ENCODE results near the gene FBXL15.
"Not testable (repeated sequence)": the region's sequence is repeated elsewhere in the genome, so short reads cannot be mapped to it uniquely, and the experiment has no call there.

The FBXL15 gene

DNA sequence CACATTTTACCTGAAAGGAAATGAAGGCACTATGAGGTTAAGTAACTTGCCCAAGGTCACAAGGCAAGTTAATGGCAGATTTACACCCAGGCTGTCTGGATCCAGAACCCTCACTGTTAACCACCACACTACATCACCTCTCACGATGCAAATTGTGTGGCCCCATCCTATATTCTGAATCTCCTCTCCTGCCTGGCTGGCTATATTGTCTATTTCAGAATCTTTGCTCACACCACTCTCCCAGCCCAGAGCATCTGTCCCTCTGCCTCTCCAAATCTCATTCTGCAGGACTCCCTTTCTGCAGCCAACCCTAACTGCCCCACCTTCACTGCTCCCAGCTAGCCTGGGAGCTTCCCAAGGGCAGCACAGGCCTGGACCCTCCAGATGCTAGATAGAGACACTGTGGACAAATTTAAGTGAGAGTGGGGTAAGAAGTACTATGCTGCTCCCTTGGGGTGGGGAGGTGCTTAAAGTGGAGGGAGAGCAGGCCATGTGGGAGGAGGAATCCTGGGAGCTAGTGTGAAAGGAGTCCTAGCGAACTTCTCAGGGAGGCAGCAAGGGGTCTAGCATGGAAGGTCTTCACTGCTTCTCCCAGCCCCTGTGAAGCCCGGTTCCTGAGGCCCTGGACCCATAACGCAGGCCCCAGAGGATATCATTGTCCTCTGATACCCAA lies 11.0 kb downstream of the FBXL15 start:
- peak; percentile 55 for DNase-seq (ENCODE audit: low spot score)

DNA sequence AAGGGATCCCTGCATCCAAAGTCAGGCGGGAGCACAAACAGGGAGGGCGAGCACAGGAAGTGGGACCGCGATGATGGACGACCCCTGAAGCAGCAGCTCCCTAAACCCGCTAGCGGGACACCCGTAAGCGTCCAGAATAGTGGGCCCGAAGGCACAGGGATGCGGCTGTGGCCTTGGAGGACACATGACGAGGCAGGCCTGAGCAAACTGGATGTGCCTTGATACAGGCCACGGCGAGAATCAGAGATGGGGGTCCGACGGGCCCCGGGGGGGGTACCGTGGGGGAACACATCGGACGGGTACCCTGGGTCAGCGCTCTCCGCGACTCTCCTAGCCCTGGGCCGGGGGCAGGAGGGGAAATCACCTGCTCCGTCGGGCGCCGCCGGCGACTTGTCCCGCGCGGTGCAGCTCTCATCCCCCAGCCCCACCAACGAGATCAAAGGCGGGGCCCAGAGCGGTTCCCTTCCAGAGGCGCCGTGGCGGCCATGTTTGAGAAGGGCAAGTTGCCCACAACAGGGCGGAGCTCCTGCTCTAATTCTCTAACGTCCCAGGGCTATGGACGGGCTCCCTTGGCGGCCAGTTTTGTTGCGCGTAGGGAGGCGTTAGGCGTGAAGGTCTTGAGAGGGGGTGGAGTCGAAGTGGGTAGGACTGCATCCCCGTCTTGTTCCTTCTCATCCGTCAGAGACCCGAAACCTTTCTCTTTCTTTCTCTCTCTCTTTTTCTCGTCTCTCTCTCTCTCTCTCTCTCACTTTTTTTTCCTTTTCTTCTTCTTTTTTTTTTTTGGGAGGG lies 11.7 kb downstream of the FBXL15 start, which contains the start of gene CUEDC2:
CUEDC2 (minus strand) TSS at position 413 of the 789 bp plus-strand sequence. CDS start 7,386 bp downstream, outside the sequence.
- DNase-seq (ENCODE audit: low spot score), result peak; percentile 96

DNA sequence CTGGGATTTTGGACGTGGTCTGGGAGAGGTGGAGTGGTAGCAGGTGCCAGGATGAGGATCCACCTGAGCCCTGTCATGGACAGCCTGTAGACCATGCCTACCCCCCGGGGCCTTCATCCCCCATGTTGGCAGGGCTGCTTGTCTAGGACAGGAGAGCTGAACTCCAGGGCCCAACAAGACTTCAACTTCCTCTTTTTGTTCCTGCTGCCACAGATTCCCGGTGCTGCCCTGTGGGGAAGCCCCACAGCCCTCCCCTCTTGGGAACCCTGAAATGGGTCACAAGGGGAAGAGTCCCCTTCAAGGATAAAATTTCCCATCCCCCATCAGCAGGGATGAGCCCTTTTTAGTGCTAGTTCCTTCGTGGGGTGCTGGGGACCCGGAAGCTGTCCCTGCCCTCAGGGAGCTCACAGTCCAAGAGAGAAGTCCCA lies 13.0 kb downstream of the FBXL15 start:
- no peak for DNase-seq (ENCODE audit: low spot score)

DNA sequence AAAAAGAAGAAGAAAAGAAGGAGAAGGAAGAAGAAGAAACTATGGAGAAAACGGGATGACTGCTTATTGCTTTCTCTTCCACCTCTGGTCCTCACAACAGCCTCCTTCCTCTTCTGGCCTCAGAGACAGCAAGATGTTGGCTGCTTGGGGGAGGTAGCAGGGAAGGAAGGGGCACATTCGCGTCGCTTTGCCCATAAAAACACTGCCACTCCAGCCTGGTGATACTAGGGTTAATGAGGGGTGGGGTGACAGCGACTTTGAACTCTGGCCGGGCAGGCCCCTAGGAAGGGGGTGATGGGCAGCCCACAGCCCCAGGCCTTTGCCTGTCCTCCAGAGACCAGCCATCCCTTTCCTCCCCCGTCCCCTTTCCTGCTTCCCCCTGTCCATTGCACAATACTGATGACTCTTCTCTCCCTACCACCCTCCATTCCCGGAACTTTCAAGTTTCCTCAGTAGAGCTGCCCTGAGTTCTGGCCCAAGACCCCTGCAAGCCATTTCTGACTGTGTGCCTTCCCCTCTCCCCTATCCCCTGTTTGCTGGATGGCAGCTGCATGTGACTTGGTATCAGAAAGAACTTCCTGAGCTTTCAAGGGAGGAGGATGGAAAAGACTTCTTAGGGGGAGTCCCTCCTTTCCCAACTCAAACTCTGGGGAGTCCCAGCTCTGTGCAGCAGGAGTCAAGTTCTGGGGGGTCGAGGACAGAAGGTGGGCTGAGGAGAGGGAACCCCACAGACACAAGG lies 13.9 kb downstream of the FBXL15 start:
- DNase-seq (ENCODE audit: low spot score), result peak; percentile 62

DNA sequence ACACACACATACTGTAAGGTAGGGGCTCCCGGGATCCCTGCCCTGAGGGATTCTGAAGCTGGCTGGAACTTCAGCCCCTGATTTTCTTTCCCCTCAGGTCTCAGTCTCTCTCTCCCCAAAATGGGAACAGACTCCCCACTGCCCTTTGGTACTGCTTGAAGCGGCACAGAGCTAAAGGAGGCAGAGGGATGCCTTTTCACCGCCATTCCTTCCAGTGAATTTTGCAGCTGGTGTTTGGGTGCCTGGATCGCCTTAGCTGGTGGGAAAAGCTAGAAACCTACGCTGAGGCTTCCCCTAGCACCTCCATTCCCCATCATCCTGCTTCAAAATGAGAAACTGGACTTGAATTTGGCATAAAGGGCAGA lies 14.5 kb downstream of the FBXL15 start:
- no peak for DNase-seq (ENCODE audit: low spot score)

DNA sequence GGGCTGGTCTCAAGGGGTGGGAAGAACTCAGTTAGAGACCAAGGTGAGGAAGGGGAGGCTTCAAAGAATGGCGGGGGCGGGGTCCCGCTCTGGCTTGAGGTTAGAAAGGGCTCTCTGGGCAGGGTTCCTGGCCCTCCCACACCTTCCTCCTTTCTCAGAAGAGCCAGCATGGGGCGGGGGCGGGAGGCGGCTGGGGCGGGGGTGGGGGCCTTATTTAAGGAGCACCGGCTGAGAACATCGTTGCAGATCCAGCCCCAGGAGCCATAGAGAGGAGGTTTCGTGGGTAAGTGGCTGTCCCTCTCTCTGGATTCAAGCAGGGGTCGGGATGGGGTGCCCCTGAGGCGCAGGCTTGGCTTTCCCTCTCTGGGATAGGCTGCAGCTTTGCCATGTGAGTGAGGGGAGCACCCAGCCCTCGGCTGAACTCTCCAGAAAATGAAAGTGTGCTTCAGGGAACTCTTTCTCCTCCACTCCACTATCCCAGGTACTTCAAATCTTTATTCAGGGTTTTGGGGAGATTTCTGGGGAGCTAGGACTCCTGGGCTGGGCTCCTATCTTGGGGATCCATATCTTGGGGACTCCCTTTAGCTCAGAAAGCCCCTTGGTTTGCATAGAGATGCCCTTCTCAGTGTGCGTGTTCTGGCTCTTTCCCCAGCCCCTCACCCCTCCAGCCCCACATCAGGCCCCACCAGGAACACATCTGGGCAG lies 15.0 kb downstream of the FBXL15 start:
- DNase-seq (ENCODE audit: low spot score), result no peak

DNA sequence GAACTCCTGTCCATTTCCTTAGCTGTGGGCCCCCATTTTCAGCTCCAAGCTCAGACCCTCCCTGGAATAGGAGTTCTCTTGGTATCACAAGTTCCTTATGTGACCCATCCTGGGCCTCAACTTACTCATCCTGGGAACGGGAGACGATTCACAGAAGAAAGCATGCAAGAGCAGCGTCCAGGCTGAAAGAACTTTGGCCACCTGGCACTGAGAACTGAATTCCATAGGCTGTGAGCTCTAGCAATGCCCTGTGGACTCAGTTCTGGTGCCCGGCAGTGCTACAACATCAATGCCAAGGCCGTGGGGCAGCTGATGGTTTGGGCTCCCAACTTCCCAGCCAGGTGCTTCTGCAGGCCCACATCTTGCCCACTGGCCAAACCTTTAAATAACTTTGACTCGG lies 15.7 kb downstream of the FBXL15 start:
- no peak for DNase-seq (ENCODE audit: low spot score)

DNA sequence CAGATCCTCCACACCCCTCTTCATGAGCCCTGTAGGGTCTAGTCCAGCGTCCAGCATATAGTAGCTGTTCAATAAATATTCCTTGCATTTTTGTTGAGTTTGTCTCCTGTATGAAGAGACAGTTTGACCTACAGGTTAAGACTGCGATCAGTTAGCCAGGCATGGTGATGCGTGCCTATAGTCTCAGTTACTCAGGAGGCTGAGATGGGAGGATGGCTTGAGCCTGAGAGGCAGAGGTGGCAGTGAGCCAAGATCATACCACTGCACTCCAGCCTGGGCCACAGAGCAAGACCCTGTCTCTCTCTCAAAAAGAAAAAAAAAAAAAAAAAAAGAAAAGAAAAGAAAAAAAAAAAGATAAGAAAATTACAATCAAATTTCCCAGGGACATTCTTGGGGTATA lies 16.9 kb downstream of the FBXL15 start:
- DNase-seq (ENCODE audit: low spot score), result no peak

DNA sequence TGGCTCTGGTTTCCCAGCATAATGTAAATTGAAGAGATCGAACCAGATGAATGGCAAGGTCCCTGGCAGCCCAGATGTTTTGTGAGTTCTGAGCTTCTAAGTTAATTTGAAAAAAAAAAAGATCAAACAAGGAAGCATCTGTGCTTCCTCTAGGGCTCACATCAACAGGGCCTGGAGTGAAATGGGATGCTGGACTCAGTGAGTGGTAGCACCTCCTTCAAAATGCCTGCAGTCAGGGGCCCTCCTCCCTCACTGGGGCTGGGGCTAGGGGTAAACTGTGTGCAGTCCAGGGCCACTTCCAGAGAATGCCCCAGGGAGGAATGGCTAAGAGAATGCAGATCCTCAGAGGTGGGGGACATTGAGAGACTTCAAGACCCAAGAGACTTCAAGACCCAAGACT lies 17.7 kb downstream of the FBXL15 start:
- DNase-seq (ENCODE audit: low spot score), result no peak

DNA sequence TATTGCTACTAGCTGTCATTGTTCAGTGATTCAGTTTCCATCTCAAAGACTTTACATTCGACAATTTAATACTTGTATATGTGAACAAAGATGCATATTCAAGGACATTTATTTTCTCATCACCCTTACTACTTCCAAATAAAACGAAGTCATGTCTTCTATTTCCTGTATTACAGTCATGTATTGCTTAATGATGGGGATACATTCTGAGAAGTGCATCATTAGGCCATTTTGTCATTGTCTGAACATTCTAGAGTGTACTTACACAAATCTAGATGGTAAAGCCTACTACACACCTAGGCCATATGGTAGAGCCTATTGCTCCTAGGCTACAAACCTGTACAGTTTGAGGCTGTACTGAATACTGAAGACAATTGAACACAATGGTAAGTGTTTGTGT lies 24.2 kb downstream of the FBXL15 start:
- DNase-seq (ENCODE audit: low spot score), result no peak

DNA sequence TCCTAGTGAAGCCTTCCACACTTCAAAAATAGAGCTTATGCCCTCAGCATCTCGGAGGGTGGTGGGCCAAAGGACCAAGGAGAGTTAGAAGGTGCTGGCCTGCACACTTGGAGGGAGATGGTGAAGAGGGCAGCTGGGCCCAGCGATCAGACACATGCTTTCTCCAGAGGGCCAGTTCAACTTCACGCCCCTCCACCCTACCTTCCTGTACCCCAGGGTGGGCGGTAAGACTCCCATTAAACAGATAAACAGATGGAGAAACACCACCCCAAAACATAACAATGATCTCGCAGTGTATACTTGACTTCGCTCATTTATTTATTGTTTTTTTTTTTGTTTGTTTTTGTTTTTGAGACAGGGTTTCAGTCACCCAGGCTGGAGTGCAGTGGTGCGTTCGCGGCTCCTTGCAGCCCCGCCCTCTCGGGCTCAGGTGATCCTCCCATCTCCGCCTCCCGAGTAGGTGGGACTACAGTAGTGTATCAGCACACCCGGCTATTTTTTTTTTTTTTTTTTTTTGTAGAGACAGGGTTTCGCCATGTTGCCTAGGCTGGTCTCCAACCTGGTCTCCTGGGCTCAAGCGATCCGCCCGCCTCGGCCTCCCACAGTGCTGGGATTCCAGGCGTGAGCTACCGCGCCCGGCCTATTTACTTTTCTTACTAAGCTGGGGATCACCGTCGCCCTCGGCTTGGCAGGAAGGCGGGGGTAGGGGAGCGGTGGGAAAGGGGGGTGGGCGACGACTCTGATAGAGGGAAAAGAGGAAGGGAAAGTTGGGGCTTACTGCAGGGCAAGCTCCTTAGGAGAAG lies 28.9 kb downstream of the FBXL15 start:
- DNase-seq (ENCODE audit: low spot score), result no peak

DNA sequence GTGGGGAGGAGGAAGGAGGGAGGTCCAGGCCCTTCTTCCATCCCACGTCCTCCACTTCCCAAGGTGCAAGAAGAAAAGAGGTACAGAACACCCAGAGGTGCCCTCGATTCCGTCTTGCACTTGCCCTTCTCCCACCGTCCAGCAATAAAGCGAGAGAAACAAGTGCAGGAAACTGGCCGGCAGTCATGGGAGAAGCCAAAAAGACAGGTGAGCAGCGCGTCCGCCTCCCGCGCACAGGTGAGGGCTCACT lies 29.4 kb downstream of the FBXL15 start:
- DNase-seq (ENCODE audit: low spot score), result no peak

DNA sequence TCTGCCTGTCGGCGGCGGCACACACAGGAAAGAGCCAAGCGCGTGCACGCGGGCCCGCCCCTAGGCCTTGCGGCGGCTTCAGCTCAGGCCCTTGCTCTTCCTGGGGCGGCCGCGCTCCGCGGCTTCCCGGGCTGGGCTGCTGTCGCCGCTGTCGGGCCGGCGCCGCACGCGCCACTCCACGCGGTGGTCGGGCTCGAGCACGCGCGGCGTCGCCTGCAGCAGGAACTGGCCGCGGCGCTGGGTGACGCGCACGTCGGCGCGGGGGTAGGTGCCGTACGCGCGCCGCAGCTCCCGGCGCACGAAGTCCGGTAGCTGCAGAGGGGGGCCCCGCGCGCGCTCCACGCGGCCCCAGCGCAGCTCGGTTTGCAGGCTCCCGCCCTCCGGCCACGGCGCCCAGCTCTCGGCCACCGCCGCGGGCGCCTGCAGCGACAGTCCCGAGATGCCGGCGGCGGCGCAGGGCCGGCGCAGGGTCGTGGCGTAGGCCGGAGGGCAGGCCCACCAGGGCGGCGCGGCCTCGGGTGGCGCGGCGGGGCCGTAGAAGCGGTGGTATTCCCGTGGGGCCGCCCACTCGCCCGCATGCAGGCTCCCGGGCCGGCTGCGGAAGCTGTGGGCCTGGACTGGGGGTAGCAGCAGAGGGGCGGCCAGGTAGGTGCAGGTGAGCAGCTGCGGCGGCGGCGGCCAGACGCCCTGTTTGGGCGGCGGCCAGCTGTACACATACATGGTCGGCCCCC lies 29.9 kb downstream of the FBXL15 start:
- peak; percentile 94 for DNase-seq (ENCODE audit: low spot score)

DNA sequence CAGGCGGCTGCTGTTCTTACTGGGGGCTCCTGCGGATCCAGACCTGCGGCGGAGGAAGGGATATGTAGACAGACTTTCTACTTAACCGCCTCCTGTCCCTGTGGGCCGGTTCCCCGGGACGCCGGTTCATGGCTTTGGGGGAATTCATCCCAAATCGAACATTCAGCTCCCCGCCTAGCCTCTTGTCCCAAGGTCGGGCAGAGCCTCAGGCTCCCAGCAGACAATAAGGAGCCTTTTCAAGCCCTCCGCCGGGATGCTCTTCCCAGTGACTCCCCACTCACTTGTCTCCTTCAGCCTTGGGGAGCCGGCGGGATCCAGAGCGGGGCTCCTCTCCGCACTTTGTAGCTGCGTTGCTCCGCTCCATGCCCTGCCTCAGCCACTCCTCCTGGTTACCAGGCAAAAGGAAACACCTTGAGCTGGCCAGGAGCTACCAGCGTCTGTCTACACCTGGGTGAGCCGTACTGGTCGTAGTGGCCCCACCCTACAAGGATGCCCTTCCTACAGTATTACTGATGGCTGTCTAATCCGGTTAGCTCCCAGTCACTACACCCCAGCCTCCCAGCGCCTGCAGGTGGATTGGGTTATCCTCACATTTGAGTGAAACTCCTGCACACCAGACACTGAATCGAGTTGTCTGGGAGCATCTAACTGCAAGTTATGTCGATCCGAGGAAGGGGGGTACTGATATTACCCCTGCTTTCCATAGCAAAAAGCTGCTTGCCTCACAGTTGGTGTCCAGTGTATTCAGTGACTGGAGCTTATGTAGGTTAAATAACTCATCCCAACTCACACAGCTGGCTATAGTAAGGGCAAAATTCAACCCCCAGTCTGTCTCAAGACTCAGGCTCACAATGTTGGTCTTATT lies 30.7 kb downstream of the FBXL15 start, which contains the start of gene C10orf95:
C10orf95 (minus strand) TSS at position 439 of the 865 bp plus-strand sequence. CDS start 450 bp downstream, outside the sequence.
- peak; percentile 10 for DNase-seq (ENCODE audit: low spot score)

DNA sequence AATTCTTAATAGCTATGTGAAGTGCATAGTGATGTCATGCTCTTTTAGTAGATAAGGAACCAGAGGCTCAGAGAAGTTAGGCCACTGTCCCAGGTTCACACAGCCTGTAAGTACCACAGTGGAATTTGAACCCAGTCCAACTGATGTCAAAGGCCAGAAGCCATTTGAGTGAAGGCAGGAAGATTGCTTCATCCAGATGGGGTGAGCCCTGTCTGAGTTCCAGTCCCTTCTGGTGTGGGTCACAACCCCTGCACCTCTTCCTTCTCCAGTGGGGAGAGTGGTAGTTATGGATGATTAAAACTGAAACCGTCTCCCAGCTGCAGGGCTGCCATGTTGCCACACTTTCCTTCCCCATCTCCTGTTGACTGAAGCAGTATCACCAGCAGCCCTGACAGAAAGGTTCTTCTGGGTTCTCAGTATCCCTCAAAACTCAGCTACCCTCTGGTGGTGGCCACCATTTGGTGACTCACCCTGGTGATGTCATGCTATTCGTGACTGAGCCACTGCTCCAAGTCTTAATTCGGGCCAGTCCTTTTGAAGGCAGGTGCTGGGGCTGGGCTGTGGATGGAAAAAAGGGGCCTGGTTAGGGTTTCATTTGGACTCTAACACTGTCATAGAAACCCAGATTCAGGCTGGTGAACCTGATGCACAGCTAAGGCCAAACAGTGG lies 32.2 kb downstream of the FBXL15 start:
- peak; percentile 71 for DNase-seq (ENCODE audit: low spot score)

DNA sequence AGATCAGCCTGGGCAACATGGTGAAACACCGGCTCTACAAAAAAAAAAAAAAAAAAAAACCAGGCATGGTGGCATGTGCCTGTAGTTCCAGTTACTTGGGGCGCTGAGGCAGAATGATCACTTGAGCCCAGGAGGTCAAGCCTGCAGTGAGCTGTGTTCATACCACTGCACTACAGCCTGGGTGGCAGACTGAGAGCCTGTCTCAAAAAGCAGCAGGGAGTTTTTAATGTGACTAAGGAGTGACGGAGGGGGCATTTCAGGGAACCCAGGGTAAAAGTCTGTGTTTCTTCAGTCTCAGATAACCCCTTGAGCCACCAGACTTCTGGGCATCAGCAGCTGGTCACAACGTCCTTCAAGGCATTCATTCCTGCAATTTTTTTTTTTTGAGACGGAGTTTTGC lies 32.9 kb downstream of the FBXL15 start:
- DNase-seq (ENCODE audit: low spot score), result no peak

DNA sequence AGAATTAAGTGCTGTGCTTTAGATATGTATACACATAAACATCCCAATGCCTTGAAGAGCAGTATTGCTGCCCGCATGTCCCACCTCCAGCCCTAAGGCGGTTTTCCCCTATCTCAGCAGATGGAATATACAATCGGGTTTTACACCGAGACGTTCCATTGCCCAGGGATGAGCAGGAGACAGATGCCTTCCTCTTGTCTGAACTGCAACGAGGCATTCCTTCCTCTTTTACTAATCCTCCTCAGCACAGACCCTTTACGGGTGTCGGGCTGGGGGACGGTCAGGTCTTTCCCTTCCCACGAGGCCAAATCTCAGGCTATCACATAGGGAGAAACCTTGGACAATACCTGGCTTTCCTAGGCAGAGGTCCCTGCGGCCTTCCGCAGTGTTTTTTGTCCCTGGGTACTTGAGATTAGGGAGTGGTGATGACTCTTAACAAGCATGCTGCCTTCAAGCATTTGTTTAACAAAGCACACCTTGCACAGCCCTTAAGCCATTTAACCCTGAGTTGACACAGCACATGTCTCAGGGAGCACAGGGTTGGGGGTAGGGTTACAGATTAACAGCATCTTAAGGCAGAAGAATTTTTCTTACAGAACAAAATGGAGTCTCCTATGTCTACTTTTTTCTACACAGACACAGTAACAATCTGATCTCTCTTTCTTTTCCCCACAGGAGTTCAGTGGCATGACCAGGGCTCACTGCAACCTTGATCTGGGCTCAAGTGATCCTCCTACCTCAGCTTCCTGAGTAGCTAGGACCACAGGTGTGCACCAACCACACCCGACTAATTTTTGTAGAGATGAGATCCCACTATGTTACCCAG lies 34.2 kb downstream of the FBXL15 start:
- not testable (repeated sequence) for DNase-seq (ENCODE audit: low spot score)

DNA sequence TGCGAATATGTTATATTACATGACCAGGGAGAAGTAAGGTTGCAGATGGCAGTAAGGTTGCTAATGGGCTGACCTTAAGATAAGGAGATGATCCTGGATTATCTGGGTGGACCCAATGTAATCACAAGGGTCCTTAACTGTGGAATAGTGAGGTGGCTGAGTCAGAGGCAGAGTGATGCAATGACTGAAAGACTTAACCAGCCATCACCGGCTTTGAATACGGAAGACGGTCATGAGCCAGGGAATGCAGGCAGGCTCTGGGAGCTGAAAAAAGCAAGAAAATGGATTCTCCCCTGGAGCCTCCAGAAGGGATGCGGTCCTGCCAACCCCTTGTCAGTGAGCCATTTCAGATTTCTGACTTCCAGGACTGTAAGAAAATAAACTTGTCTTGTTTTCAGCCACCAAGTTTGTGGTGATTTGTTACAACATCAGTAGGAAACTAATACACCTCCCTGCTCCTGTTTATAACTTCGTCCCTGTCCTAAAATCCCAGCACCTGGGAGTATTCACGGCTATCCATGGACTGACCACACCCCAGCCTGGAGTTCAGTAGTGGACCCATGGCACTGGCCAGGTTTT lies 35.3 kb downstream of the FBXL15 start:
- peak; percentile 60 for DNase-seq (ENCODE audit: low spot score)

All from AG20443 (cell line).